Mesothelial cell of epicardium (in vitro differentiated cells): ENCODE results near the gene ELN. TPM values are rescaled to one million over a fixed set of nuclear protein-coding genes. Genes with fewer than 3 reads are reported as not detected.
"Not testable (repeated sequence)": the region's sequence is repeated elsewhere in the genome, so short reads cannot be mapped to it uniquely, and the experiment has no call there.

ENCODE experiments used
- DNase-seq, 2 experiments: peaks; one replicate each; pipeline ENCODE4 v3.0.0; 2021; ENCODE audit warnings: low spot score in 2 of 2; ENCODE audit not compliant: unreplicated experiment in 2 of 2
- H3K27ac Mint-ChIP-seq: 2 replicates; pipeline ENCODE4 v1.8.0; 2021; ENCODE audit warnings: mixed read lengths
- H3K27me3 Mint-ChIP-seq: 2 replicates; pipeline ENCODE4 v1.8.0; 2021; ENCODE audit warnings: low read depth, mixed read lengths
- H3K36me3 Mint-ChIP-seq: 2 replicates; pipeline ENCODE4 v1.8.0; 2021; ENCODE audit warnings: mixed read lengths
- H3K4me1 Mint-ChIP-seq: 2 replicates; pipeline ENCODE4 v1.8.0; 2021; ENCODE audit warnings: mixed read lengths
- H3K4me3 Mint-ChIP-seq: 2 replicates; pipeline ENCODE4 v1.8.0; 2021; ENCODE audit warnings: mild to moderate bottlenecking, moderate library complexity, mixed read lengths
- H3K9me3 Mint-ChIP-seq: 2 replicates; pipeline ENCODE4 v1.8.0; 2021; ENCODE audit warnings: mixed read lengths
- CTCF ChIP-seq: fragments of 200-600 bp; sonication (generic); IDR thresholded peaks from one replicate; pipeline ENCODE4 v1.5.0; 2021; ENCODE audit warnings: antibody characterized with exemption; ENCODE audit not compliant: unreplicated experiment
- total RNA-seq: library from RNA; stranded (reverse); gene quantifications from 3 replicates; pipeline ENCODE4 v1.2.1, GENCODE V29; 2021

The ELN gene
- total RNA-seq, 1 donor from 2014 or later = 32.9 TPM

DNA sequence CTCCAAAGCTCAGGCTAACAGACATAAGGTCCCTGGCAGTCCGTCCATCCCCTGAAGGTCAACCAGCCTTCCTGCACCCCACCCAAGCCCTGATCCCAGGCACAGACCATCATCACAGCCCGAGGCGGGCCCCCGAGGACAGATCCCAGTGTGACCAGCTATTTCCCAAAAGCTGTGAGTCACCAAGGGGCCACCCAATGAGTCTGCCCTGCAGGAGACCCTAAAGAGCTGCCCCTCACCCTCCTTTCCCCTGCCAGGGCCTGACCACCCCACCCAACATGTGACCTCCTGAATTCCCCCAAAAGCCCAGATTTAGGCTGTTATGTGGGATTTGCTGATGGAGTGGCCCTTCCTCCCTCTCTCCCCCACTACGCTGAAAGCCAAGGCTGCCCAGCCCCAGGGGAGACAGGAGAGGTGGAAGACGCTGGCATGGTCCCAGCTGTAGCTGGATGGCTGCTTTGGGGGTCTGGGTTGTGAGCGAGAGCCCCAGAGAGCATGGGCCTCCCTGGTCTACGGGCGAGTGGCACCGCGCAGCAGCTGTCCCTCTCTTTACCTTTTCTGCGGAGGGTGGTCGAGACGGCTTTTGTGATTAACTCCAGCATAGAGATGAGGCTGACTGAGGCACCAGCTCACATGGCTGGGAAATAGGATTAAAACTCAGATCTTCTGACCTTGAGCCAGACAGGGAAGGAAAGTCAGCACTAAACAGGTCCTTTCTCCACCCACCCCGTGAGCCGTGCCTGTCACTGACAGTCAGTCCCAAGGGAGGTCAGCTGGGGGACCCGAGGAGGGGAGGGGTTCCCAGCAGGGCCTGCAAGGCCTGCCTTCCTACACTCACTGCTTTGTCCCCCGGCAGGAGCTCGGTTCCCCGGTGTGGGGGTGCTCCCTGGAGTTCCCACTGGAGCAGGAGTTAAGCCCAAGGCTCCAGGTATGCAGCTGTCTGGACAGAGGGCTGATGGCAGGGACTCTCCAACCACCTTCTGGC is 16.7 kb downstream of the ELN start:
- H3K27ac Mint-ChIP-seq = no peak overlapping the region
- peaks cover 34% of the 10 kb centered on the region for H3K4me1 Mint-ChIP-seq
- TF ChIP-seq CTCF = no peak
- H3K4me3 Mint-ChIP-seq = no peak overlapping the region
- no peak for DNase-seq
- no peaks in the 10 kb centered on the region for H3K36me3 Mint-ChIP-seq
- no peaks in the 10 kb centered on the region for H3K9me3 Mint-ChIP-seq
- H3K27me3 Mint-ChIP-seq = no peaks in the 10 kb centered on the region

- H3K27ac Mint-ChIP-seq, H3K9me3 Mint-ChIP-seq, H3K4me3 Mint-ChIP-seq, DNase-seq, H3K27me3 Mint-ChIP-seq, H3K36me3 Mint-ChIP-seq: not testable (repeated sequence)
- H3K4me1 Mint-ChIP-seq = peaks cover 30% of the 10 kb centered on the region
Measured at GRCh38 chr7:74046581-74046980, 18.6 kb downstream of the ELN start.

GRCh38 chr7:74047804-74048380 is 19.9 kb downstream of the ELN start:
- no peak for DNase-seq
- no peak for TF ChIP-seq CTCF
- Mint-ChIP-seq H3K9me3 (no peaks in the 10 kb centered on the region), H3K27ac (no peak overlapping the region), H3K27me3 (peaks cover 5% of the 10 kb centered on the region), H3K4me1 (peaks cover 23% of the 10 kb centered on the region), H3K36me3 (no peaks in the 10 kb centered on the region), H3K4me3 (no peak overlapping the region)

- Mint-ChIP-seq H3K27me3 (peaks cover 10% of the 10 kb centered on the region), H3K4me3 (no peak overlapping the region), H3K27ac (no peak overlapping the region), H3K4me1 (peaks cover 11% of the 10 kb centered on the region), H3K9me3 (no peaks in the 10 kb centered on the region), H3K36me3 (no peaks in the 10 kb centered on the region)
- no peak for TF ChIP-seq CTCF
- no peak for DNase-seq
Measured at GRCh38 chr7:74048999-74049599, 21.1 kb downstream of the ELN start.

DNA sequence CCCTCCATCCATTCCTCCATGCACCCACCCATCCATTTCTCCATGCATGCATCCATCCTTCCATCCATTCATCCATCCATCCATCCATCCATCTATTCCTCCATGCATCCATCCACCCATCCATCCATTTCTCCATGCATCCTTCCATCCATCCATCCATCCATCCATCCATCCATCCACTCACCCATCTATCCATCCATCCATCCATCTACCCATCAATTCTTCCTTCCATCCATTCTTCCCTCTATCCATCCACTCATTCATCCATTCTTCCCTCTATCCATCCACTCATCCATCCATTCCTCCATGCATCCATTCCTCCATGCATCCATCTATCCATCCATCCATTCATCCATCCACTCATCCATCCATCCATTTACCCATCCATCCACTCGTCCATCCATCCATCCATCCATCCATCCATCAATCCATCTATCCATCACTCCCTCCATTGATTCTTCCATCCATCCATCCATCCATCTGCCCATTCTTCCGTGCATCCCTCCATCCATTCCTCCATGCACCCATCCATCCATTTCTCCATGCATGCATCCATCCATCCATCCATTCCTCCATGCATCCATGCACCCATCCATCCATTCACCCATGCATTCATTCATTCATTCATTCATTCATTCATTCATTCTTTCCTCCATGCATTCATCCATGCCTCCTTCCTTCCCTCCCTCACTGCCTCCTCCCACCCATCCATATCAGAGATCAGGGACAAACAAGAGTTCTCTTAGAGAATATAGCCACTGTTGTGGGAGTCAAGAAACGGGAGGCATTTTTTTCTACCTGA is 22.2 kb downstream of the ELN start:
- DNase-seq = no peak
- Mint-ChIP-seq H3K4me1 (peaks cover 2% of the 10 kb centered on the region), H3K27ac (no peak overlapping the region), H3K27me3 (peaks cover 12% of the 10 kb centered on the region), H3K4me3 (no peak overlapping the region), H3K9me3 (no peaks in the 10 kb centered on the region), H3K36me3 (no peaks in the 10 kb centered on the region)
- no peak for TF ChIP-seq CTCF
